AG10803 (cell line): ENCODE measurements around the gene FBXO3.

Source experiments
- DNase-seq: peaks from one replicate; pipeline ENCODE4 v3.0.0; 2010; ENCODE audit warnings: low read depth
- H3K4me3 ChIP-seq: 2 replicates; pipeline ENCODE4 v1.5.1; 2011; ENCODE audit warnings: mild to moderate bottlenecking, low read length, control low read depth
- TF ChIP-seq, protein P1 (sequence below): conservative IDR thresholded peaks from 2 replicates; pipeline ENCODE4 v1.5.1; 2011; ENCODE audit warnings: mild to moderate bottlenecking, low read length, control low read depth, inconsistent platforms

Gene FBXO3

DNA sequence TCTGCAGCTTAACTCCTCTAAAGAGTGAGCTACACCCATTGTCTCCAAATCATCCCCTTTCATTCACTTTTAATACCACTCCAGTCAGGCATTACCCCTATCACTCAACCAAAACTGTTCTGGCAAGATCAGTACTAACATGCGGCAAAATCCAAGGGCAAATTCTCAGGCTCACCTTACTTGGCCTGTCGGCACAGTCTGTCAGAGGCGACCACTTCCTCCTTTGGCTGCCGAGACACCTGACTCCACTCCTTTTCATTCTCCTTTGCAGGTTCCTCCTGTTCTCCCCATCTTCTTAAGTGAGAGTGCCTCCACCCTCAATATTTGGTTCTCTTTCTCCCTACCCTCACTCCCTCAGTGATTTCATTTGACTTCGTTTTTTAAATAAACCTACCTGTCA is 77.9 kb downstream of the FBXO3 start:
- no peak for DNase-seq
- no peak overlapping the region for H3K4me3 ChIP-seq
- TF ChIP-seq, protein P1, sequence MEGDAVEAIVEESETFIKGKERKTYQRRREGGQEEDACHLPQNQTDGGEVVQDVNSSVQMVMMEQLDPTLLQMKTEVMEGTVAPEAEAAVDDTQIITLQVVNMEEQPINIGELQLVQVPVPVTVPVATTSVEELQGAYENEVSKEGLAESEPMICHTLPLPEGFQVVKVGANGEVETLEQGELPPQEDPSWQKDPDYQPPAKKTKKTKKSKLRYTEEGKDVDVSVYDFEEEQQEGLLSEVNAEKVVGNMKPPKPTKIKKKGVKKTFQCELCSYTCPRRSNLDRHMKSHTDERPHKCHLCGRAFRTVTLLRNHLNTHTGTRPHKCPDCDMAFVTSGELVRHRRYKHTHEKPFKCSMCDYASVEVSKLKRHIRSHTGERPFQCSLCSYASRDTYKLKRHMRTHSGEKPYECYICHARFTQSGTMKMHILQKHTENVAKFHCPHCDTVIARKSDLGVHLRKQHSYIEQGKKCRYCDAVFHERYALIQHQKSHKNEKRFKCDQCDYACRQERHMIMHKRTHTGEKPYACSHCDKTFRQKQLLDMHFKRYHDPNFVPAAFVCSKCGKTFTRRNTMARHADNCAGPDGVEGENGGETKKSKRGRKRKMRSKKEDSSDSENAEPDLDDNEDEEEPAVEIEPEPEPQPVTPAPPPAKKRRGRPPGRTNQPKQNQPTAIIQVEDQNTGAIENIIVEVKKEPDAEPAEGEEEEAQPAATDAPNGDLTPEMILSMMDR: no peak

DNA sequence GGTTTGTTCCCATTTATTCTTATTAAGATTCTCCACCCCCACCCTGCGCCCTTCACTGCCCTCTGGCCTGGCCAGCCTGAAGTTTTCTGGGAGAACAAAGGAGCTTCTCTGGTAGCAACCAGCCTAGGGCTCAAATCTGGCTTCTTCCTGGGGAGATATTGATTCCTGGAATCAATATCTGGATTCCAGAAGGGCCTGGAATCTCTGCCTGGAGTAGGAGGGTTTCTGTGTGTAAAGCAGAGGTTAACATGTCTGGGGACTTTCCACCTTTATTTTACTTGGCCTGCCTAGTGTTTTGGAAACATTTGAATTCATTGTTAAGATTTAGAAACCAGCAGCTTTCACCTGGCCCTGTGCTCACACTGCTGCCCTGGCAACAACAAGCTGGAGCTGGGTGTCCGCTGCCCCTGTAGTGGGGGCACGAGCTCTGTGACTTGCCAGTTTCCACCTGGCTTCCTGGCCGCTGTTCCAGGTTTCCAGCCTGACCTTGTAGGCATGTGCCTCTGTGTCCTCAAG is 79.2 kb downstream of the FBXO3 start:
- DNase-seq: no peak
- TF ChIP-seq, protein P1: no peak

DNA sequence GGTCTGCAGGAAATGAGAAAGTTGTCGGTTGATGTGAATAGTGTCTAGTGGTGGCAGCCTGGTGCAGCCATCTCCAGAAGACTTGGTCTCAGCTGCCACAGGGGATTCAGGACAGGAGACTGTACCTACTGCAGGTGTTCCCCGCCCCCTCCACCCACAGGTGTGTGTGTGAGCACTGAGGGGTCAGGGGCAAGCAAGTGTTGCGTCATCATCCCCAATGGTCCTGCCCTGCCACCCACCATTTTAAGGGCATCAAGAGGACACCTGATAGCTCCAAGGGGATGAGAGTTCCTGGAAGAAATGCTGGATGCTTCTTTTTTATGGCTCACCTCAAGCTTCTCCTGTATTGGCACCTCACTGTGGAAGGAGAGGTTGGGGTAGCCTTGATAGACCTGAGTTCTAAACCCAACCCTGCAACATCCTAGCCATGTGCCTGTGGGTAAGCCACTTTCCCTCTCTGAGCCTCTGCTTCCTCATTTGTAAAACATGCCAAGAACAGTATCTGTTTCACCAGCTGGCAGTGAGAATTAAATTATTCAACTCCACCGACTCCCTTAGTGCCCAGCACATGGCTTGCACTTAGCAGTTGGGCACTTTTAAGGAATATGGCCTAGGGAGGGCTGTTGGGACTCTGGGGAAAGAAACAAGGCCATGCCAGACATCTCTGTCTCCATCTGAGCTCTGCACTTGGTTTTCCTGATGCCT is 79.8 kb downstream of the FBXO3 start:
- TF ChIP-seq, protein P1: no peak
- no peak for DNase-seq
- no peak overlapping the region for H3K4me3 ChIP-seq

More for the DNA sequence above, 79.2 kb downstream of the FBXO3 start:
- H3K4me3 ChIP-seq: no peak overlapping the region

DNA sequence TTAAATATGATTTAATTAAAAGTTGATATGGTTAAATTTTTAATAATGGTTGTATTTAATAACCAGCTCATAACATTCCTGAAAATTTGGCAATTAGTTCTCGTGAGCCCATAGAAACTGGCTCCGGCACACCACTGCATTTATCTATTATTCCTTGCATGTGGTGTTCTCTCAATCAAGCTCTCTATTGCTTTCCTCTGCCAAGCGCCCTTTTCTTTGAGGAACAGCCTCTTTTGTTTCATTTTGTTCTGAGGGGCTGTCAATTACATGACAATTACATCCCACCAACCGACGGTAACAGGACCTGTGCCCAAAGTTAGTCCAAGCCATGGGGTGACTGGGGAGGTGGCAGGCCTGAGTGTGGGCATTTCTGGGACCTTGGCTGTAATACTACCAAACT is 81.8 kb downstream of the FBXO3 start:
- H3K4me3 ChIP-seq: peak overlapping the region; percentile 7; the same call in 1 of the 2 replicates
- no peak for DNase-seq
- TF ChIP-seq, protein P1: no peak

DNA sequence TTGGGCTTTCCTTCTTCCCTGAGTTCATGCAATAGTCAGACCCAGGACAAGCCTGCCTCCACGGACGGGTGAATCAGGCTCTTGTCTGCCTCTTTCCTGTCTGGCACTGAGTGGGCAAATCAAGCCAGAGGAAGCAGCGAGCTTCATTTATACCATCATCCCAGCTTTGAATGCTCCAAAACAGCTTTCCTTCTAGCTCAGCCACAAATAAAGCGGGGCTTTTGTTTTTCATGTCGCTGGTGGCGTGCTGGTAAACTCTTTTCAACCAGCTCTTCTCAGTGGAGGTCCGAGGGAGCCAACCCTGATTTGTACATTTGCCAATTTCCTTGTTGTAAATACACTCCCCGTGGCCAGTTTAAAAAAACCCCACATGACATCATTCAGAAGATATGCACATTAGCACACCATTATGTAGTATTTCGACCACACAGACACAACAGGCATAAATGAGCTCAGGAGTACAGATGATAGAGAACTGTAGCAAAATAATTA is 82.3 kb downstream of the FBXO3 start:
- DNase-seq: peak; percentile 96
- TF ChIP-seq, protein P1: no peak
- peak overlapping the region; percentile 45 for H3K4me3 ChIP-seq

DNA sequence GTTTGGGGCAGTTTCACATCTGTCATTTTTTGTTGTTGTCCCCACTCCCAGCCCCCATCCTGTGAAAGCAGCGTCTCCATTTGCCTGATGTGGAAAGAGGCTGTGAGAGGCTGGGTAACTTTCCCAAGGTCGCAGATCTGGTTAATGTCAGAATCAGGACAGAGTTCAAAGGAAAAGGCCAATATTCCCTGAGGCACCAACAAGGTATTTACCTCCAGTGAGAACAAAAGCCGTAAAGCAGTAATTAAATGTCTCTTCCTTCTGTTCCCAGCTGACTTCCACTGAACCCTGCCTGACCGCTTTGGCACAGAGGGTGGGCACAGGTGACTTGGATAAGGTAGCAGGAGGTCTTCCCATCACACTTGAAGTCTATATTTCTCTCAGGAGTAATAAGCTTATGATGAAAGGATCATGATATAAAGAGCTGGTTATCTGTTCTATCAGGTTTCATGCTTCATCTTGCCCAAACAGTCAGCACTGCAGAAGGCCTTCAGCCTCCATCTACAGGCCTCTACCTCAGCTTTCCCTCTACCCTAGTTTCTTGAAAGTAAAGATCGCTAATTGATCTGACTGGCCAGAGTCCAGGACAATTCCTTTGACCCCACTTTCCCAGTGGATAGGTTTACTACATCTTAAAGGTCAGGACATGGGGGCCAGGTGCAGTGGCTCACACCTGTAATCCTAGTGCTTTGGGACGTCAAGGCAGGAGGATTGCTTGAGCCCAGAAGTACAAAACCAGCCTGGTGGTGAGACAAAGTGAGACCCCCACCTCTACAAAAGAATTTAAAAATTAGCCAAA is 83.1 kb downstream of the FBXO3 start:
- DNase-seq: no peak
- TF ChIP-seq, protein P1: no peak
- peak overlapping the region; percentile 6; the same call in 1 of the 2 replicates for H3K4me3 ChIP-seq
